HG02852 (cell line): ENCODE data around the gene ZDHHC14.

Source experiments
- ATAC-seq: cut with Tn5 transposase; IDR thresholded peaks from one replicate; pipeline ENCODE4 v1.9.1; 2021; ENCODE audit warnings: mild to moderate bottlenecking, moderate library complexity; ENCODE audit not compliant: unreplicated experiment

Gene ZDHHC14

DNA sequence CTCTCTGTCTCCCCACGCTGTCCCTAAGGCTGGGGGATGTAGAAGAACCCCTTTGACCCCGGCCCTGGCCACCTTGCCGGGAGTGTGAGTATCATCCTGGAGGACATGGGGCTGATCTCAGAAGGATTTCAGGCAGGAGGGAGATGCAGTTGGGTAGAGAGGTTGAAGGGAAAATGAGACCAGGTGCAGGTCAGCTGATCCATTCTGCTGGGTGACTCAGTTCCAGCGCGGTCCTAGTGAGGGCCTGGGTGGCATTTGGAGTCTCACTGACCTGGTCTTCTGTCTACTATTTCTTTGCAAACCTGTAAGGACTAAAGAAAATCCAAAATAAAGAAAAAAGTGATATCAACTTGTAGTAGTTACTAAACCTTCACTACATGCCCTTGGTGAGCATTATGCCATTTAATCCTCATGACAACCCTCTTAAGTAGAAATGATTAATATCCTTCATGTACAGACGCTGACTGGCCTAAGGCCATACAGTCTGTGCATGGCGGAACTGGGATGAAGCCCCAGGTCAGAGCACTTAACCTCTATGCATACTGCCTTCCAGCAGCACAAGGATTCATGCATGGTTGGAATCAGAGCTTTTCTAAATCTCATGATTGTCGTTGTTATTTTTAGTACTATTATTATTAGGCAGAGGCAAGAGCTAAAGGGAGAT lies 106.3 kb downstream of the ZDHHC14 start:
- no peak for ATAC-seq

DNA sequence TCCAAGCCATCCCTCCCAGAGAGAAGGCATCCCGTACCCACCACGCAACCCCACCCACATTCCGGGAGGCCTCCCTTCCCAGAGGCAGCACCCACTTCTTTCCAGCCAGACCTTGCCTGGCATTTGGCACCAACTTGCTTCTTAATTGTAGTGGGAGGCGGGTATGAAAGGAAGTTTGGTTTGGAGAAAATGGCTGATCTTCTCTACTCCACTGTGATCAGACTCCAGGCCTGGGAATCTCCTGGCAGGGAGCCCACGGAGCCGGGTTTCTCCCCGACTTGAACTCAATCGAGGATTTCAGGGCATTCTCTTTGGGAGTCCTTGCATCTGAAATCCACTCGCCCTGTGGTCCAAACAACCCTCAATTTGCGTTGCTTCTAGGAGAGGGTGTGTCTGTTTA lies 107.1 kb downstream of the ZDHHC14 start:
- no peak for ATAC-seq

DNA sequence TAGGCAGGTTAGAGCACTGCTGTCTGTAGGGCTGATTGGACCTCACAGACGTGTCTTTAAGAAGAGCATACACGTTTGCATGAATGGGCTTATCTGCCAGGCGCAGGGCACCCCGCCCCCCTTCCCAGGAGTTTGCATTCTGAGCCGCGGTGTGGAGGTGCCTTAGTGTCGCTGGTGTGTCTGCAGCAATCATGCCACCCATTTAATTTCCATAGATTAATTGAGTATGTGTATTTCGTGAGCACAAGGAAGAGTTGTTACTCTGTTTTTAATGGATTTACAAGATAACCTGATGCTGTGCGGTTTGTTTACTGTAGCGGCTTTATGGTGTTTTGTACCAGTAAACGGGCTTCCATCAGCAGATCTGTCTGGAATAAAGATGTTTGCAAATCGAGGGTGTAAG lies 107.7 kb downstream of the ZDHHC14 start:
- ATAC-seq = no peak

GRCh38 chr6:157490611-157491269 lies 109.8 kb downstream of the ZDHHC14 start:
- ATAC-seq = no peak

DNA sequence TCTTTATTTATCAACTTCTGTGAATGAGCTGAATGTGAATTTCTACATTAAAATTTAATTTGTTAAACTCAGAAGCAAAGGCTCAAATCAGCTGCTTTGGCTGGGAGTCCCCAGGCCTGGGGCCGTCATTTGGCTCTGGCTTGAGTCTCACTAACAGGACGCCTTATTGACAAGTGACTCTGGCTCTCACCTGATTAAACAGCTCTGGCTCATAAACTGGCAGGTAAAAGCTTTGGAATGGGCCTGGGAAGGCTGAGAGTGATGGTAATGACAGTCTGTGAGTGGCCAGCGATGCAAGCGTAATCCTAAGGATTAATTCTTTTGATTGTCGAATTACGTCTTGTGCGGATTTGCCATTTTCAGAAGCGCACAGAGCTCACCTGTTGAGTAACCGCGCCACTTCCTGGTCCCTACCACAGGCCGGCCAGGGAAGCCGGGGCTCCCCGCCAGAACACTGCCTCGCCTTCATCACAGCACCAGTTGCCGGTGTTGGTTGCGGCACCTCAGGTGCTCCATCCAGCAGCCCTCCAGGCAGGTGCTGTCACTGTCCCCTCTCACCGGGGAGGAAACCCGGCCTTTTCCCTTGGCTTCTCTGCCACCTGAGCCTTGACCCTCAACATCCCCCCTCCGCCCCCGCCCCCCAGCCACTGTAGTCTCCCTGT lies 110.7 kb downstream of the ZDHHC14 start:
- ATAC-seq = no peak

DNA sequence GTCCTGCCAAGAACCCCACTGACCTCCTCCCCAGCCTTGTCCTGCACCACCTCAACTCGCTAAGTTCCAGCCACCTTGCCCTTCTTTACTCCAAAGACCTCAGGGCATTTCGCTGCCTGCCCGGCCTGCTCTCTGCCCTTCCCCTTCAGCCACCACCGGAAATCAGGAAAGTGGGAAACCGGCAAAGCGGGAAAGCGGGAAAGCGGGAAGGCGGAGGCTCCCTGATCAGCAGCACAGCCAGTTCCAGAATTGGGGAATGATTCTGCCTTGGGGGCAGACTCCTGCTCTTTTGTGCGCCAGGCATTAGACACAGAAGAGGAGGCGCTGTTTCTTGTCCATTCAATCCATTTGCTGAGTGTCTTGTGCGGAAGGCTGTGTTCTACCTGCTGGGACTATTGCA lies 111.3 kb downstream of the ZDHHC14 start:
- ATAC-seq = no peak

GRCh38 chr6:157492741-157493140 lies 111.8 kb downstream of the ZDHHC14 start:
- no peak for ATAC-seq

- no peak for ATAC-seq
Observed at GRCh38 chr6:157493173-157493572, 112.2 kb downstream of the ZDHHC14 start.

- no peak for ATAC-seq
Observed at GRCh38 chr6:157493576-157493975, 112.6 kb downstream of the ZDHHC14 start.

DNA sequence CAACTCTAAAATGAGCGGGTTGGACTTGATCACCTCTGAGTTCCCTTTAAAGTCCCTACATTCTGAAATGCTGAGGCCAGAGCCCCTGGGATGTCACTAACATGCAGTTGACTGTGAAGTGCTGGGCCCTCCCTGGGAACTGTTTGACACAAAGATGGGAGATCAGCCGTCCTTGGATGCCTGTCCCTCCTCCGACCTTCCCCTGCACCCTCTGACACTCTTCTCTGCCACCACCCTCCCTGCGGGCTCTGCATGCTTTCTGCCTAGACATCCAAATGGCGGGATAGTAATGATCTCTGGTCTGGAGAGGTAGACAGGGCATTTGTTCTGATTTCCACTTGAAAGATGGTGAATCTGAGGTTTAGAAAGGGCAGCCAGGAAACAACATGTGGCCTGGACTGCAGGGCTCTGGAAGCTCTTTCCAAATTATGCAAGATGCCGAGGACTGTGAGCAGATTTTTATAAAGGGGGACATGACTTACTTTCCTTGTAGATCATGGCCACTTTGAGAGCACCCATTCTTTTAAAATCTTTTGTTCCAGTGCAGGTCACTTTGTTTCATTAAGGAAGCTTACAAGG lies 113.2 kb downstream of the ZDHHC14 start:
- ATAC-seq = no peak

- no peak for ATAC-seq
Observed at GRCh38 chr6:157496534-157497095, 115.6 kb downstream of the ZDHHC14 start.

DNA sequence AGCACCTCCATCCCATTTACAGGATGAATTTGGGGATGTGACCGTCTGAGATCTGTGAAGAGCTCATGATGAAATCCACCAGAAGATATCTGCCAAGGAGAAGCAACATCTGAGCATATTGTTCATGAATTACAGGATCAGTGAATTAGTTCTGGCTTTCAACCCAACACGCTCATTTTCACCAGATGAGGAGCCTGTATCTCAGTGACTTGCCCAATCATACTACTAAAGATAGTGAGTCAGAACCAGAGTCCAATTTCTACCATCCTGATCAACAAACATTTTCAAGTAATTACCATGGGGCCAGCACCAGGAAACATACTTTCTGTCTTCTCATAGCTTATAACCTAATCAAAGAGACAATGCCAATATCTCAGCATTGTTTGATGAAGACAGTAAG lies 116.6 kb downstream of the ZDHHC14 start:
- ATAC-seq = no peak

DNA sequence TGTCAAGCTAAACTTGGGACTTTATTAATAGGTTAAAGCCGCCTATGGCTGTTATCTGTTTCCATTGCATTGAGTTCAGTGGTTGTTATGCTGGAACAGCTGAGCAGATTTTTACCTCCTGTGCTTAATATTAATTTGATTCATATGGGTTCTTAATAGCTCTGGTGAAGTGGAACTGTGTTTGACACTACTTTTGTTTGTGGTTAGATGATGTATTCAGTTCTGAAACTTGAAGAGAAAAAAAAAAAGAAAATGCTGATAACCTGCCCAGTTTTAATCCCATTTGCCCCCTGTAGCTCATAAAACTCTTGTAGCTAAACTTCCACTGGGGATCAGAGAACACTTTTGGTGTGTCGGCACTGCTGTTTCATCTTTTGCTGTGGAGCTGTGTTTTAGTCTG lies 117.8 kb downstream of the ZDHHC14 start:
- no peak for ATAC-seq

- ATAC-seq = no peak
Observed at GRCh38 chr6:157500022-157500421, 119.0 kb downstream of the ZDHHC14 start.

DNA sequence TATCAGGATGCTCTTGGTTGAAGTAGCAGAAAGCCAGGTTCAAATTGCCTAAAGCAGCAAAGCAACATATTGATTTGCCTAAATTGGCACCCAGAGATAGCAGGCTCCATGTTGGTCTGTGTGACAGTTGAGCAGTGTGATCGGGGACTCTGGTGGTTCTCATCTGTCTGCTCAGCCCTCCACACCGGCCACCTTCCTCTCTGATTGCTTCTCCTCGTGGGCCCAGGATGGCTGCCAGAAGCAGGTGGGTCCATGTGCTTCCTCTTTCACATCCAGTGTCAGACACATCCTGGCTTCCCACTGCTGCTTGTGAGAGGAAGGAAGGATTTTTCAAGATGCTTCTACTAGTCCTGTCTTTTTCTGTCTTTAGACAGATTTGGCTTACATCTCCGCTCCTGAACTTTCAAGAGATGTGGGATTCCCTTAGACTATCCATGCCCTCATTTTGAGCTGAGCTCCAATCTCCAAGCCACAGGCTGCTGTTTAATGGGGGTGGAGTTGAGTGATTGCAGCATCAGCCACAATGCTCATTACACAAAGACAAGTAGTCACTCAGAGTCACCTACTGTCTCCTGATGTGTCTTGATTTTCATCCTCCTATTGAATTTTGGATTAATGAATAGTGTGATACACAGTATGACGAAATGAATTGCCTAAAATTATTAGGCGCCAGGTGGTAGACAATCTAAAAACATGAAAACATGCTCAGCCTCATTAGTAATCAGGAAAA lies 122.2 kb downstream of the ZDHHC14 start:
- no peak for ATAC-seq

DNA sequence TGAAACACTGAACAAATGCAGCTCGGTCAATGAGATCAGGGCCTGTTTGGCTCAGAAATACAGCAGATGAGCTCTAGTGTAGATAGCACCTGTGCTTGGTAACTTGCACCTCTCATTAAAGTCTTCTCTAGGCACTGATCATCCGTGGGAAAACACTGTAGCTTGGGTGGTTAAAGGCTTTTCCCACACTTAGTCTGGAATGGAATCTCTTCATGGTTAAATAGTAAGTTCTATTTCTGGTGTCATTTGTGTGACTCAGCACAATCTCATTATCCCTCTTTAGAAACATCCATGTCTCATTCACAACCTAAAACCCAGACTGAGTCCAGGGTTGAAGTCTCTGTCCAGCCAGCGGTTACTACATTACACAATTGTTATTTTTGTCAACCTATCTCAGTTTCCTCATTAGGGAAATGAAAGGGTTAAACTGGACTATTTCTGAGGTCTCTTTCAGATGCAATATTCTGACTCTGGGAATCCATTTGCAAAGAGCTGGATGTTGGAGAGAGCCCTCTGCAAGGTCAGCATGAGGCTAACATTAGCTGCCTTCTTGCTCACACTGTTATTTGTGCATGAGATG lies 125.0 kb downstream of the ZDHHC14 start:
- no peak for ATAC-seq

- ATAC-seq = no peak
Observed at GRCh38 chr6:157510323-157511188, 129.6 kb downstream of the ZDHHC14 start.

- no peak for ATAC-seq
Observed at GRCh38 chr6:157511682-157512381, 130.8 kb downstream of the ZDHHC14 start.

DNA sequence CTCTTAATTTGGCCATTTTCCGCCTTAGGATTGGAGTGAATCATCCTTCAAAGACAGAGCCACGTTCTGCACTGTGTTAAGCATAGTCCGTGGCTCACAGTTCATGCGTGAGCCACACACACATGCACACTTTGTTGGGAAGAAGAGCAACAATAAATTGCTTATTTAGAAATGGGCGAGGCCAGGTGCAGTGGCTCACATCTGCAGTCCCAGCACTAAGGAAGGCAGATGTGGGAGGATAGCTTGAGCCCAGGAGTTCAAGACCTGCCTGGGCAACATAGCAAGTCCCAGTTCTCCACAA lies 131.3 kb downstream of the ZDHHC14 start:
- ATAC-seq = no peak
